ENCODE data around the gene MEGF11. TPM values are rescaled to one million over a fixed set of nuclear protein-coding genes. Genes with fewer than 3 reads are reported as not detected.

MEGF11 gene
- total RNA-seq, 2 donors from 2014 or later: not detected

DNA sequence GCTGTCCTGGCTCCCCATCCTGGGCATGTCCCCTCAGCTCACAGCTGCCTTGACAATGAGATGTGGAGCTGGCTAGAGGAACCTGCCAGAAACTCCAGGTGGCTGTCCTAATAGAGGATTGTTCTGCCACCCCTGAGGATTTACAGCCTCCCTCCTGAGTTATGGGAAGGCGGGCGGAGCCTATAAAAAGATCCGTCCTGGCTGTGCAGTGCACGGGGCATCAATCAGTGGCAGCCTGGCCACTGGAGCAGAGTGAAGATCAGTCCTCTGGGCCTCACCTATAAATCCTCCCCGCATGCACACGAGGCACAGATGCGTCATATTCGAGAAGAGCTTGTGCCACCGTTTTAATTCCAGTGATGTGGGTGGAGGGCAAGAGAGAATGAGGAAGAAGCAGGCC, 90.0 kb downstream of the MEGF11 start:
- H3K4me1 ChIP-seq (replicated peaks): no peaks in the 10 kb centered on the region

DNA sequence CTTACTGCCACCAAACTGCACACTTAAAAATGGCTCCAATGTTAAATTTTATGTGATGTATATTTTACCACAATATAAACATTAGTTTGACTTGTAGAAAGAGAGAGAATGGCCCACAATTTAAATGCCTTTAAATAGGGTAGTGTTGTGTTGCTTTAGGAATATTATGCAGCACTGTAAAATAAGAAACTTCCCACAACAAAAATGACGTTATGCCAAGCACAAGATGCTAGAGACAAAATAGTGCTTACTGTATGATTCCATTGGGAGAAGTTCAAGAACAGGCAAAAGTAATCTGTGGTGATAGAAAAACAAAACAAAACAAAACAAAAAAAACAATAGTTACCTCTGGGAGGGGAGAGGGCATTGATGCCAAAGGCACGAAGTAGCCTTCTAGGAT, 91.3 kb downstream of the MEGF11 start:
- no peaks in the 10 kb centered on the region for H3K27me3 ChIP-seq (replicated peaks; ENCODE audit: insufficient read depth)
- no peaks in the 10 kb centered on the region for H3K36me3 ChIP-seq
- no peak for TF ChIP-seq POLR2AphosphoS5 (IDR thresholded peaks at IDR 0.05)
- TF ChIP-seq POLR2A (IDR thresholded peaks at IDR 0.05): no peak
- TF ChIP-seq, protein P1, sequence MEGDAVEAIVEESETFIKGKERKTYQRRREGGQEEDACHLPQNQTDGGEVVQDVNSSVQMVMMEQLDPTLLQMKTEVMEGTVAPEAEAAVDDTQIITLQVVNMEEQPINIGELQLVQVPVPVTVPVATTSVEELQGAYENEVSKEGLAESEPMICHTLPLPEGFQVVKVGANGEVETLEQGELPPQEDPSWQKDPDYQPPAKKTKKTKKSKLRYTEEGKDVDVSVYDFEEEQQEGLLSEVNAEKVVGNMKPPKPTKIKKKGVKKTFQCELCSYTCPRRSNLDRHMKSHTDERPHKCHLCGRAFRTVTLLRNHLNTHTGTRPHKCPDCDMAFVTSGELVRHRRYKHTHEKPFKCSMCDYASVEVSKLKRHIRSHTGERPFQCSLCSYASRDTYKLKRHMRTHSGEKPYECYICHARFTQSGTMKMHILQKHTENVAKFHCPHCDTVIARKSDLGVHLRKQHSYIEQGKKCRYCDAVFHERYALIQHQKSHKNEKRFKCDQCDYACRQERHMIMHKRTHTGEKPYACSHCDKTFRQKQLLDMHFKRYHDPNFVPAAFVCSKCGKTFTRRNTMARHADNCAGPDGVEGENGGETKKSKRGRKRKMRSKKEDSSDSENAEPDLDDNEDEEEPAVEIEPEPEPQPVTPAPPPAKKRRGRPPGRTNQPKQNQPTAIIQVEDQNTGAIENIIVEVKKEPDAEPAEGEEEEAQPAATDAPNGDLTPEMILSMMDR (IDR thresholded peaks at IDR 0.05): no peak
- DNase-seq (ENCODE audit: low spot score): no peak
- no peak overlapping the region for H3K27ac ChIP-seq
- H3K4me1 ChIP-seq (replicated peaks): no peaks in the 10 kb centered on the region
- no peak overlapping the region for H3K4me3 ChIP-seq
- WGBS: 82% methylated on average over 2 of the region's 2 CpGs
- intact Hi-C loops (cut with DNase I): no loop called here
- H3K9me3 ChIP-seq: no peaks in the 10 kb centered on the region

More for the DNA sequence above, 90.0 kb downstream of the MEGF11 start:
- TF ChIP-seq, protein P1 (IDR thresholded peaks at IDR 0.05): no peak
- no peak for TF ChIP-seq POLR2A (IDR thresholded peaks at IDR 0.05)
- no peak for TF ChIP-seq POLR2AphosphoS5 (IDR thresholded peaks at IDR 0.05)
- Histone ChIP-seq H3K4me3 (no peak overlapping the region), H3K27ac (no peak overlapping the region), H3K9me3 (no peaks in the 10 kb centered on the region), H3K36me3 (no peaks in the 10 kb centered on the region), H3K27me3 (replicated peaks; ENCODE audit: insufficient read depth) (no peaks in the 10 kb centered on the region)
- DNase-seq (ENCODE audit: low spot score): no peak
- 43% methylated on average over 9 of the region's 9 CpGs for WGBS
- intact Hi-C loops (cut with DNase I): no loop called here

DNA sequence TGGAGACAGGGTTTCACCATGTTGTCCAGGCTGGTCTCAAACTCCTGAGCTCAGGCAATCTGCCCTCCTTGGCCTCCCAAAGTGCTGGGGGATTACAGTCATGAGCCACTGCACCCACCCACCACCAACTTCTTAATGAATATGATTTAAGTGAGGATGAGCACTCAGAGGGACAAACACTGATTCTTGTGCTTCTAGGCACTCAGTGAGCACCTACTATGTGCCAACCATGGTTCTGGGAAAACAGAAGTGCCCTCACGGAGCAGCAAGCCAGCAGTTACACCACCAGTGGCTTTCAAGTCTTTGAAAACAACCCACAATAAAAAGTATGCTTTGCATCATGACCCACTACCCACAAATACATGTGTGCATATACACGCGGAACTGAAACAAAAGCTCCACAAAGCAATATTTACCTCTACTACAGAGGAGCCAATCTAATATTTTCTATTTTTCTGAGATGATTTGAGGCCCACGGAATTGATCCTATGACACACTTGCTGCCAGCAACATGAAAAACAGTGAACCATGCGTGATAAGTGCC, 91.9 kb downstream of the MEGF11 start:
- Histone ChIP-seq H3K27ac (no peak overlapping the region), H3K36me3 (no peaks in the 10 kb centered on the region), H3K27me3 (replicated peaks; ENCODE audit: insufficient read depth) (no peaks in the 10 kb centered on the region), H3K9me3 (no peaks in the 10 kb centered on the region), H3K4me3 (no peak overlapping the region), H3K4me1 (replicated peaks) (no peaks in the 10 kb centered on the region)
- intact Hi-C loops (cut with DNase I): no loop called here
- 72% methylated on average over 5 of the region's 5 CpGs for WGBS
- TF ChIP-seq, protein P1 (IDR thresholded peaks at IDR 0.05): no peak
- TF ChIP-seq POLR2AphosphoS5 (IDR thresholded peaks at IDR 0.05): no peak
- DNase-seq (ENCODE audit: low spot score): no peak

DNA sequence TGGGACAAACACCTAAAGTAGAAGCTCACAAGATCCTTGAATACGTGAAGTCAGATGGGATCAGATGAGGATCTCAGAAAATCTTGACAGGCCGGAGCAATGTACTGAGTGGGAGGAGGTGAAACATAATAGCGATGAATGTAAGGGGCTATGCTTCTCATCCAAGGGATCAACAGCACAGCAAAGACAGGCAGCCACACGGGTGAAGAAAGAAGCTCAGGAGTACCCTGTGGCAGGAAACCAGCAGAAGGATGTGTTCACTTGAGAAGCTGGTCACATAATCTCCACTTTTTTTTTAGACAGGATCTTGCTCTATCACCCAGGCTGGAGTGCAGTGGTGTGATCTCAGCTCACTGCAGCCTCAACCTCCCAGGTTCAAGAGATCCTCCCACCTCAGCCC, 92.4 kb downstream of the MEGF11 start:
- no peaks in the 10 kb centered on the region for H3K36me3 ChIP-seq
- no peak for DNase-seq (ENCODE audit: low spot score)
- H3K27me3 ChIP-seq (replicated peaks; ENCODE audit: insufficient read depth): no peaks in the 10 kb centered on the region
- 81% methylated on average over 4 of the region's 4 CpGs for WGBS
- intact Hi-C loops (cut with DNase I): no loop called here
- no peak for TF ChIP-seq POLR2AphosphoS5 (IDR thresholded peaks at IDR 0.05)
- TF ChIP-seq POLR2A (IDR thresholded peaks at IDR 0.05): no peak
- H3K27ac ChIP-seq: no peak overlapping the region
- no peak overlapping the region for H3K4me3 ChIP-seq
- H3K9me3 ChIP-seq: no peaks in the 10 kb centered on the region
- no peaks in the 10 kb centered on the region for H3K4me1 ChIP-seq (replicated peaks)

DNA sequence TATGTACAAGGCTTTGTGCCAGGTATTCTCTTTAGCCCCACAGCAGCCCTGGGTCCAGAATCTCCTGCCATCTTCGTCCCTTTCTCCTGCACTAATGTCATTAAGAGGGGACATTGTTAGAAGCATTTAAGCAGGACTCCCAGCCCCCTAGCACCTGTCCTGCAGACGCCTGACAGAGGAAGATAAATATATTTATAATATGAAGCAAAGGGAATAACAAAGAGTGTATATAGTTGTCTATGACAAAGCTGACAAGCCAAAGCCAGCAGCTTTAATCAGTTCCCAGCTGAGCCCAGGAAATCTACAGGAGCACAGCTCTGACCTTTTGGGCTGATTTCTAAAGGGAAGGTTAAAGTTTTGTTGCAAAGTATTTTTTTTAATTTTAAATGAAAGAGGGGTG, 96.0 kb downstream of the MEGF11 start:
- TF ChIP-seq POLR2A (IDR thresholded peaks at IDR 0.05): no peak
- TF ChIP-seq POLR2AphosphoS5 (IDR thresholded peaks at IDR 0.05): no peak
- TF ChIP-seq, protein P1 (IDR thresholded peaks at IDR 0.05): no peak

More for the DNA sequence above, 96.0 kb downstream of the MEGF11 start:
- Histone ChIP-seq H3K4me3 (no peak overlapping the region), H3K4me1 (replicated peaks) (no peaks in the 10 kb centered on the region), H3K36me3 (no peaks in the 10 kb centered on the region), H3K27ac (no peak overlapping the region), H3K27me3 (replicated peaks; ENCODE audit: insufficient read depth) (no peaks in the 10 kb centered on the region), H3K9me3 (no peaks in the 10 kb centered on the region)
- 73% methylated on average over 2 of the region's 2 CpGs for WGBS
- DNase-seq (ENCODE audit: low spot score): no peak
- intact Hi-C loops (cut with DNase I): no loop called here
